H4 (cell line): ENCODE results near the gene CATSPER1. TPM values are rescaled to one million over a fixed set of nuclear protein-coding genes. Genes with fewer than 3 reads are reported as not detected.

ENCODE experiments used
- DNase-seq: peaks from one replicate; pipeline ENCODE4 v3.0.0-alpha.2; 2015; ENCODE audit warnings: low spot score
- total RNA-seq: library from RNA; depleted of rRNA; stranded (reverse); fragments of >200 nt; shearing (Covaris generic); gene quantifications from 2 replicates; pipeline ENCODE4 v1.2.3, GENCODE V29; 2014; rRNA removed

CATSPER1 gene
- total RNA-seq, 1 experiment from 2014 or later: 2.6 TPM

GRCh38 chr11:65968600-65969482 is 57.4 kb downstream of the CATSPER1 start:
- DNase-seq: no peak

- DNase-seq: no peak
These were observed 58.8 kb downstream of the CATSPER1 start for GRCh38 chr11:65967329-65967934.

Other genes with a start within 250 kb of the CATSPER1 start
- gene AP5B1, start 245.5 kb downstream of the CATSPER1 start, total RNA-seq: 4.6 and 6.1 TPM in 2 replicates
- not detected in 2 replicates for gene OVOL1, start 239.4 kb downstream of the CATSPER1 start, total RNA-seq
- gene SNX32, start 192.5 kb downstream of the CATSPER1 start, total RNA-seq: not detected in 2 replicates
- 1,250 and 1,621 TPM in 2 replicates for gene CFL1, start 168.3 kb downstream of the CATSPER1 start, total RNA-seq
- gene MUS81, start 166.0 kb downstream of the CATSPER1 start, total RNA-seq: 13.6 and 20.0 TPM in 2 replicates
- 0.33 and 3.9 TPM in 2 replicates for gene EFEMP2, start 153.7 kb downstream of the CATSPER1 start, total RNA-seq
- not detected in 2 replicates for gene CTSW, start 146.6 kb downstream of the CATSPER1 start, total RNA-seq
- gene FIBP, start 138.0 kb downstream of the CATSPER1 start, total RNA-seq: 175 and 231 TPM in 2 replicates
- 35.8 and 44.2 TPM in 2 replicates for gene CCDC85B, start 135.8 kb downstream of the CATSPER1 start, total RNA-seq
- 12.9 and 18.0 TPM in 2 replicates for gene FOSL1, start 126.1 kb downstream of the CATSPER1 start, total RNA-seq
- 13.4 and 14.3 TPM in 2 replicates for gene C11orf68, start 107.4 kb downstream of the CATSPER1 start, total RNA-seq
- gene DRAP1, start 107.1 kb downstream of the CATSPER1 start, total RNA-seq: 181 and 235 TPM in 2 replicates
- not detected in 2 replicates for gene TSGA10IP, start 81.0 kb downstream of the CATSPER1 start, total RNA-seq
- 43.3 and 43.4 TPM in 2 replicates for gene SART1, start 64.7 kb downstream of the CATSPER1 start, total RNA-seq
- 20.7 and 32.4 TPM in 2 replicates for gene EIF1AD, start 24.3 kb downstream of the CATSPER1 start, total RNA-seq
- gene BANF1, start 24.0 kb downstream of the CATSPER1 start, total RNA-seq: 31.5 and 85.2 TPM in 2 replicates
- gene CST6, start 14.5 kb downstream of the CATSPER1 start, total RNA-seq: not detected in 2 replicates
- gene GAL3ST3, start 22.7 kb upstream of the CATSPER1 start, total RNA-seq: not detected in 2 replicates
- gene SF3B2, start 25.9 kb upstream of the CATSPER1 start, total RNA-seq: 135 and 140 TPM in 2 replicates
- 7.6 and 8.9 TPM in 2 replicates for gene PACS1, start 43.8 kb upstream of the CATSPER1 start, total RNA-seq
- gene KLC2, start 231.2 kb upstream of the CATSPER1 start, total RNA-seq: 9.0 and 15.1 TPM in 2 replicates
- 98.6 and 111 TPM in 2 replicates for gene RAB1B, start 242.2 kb upstream of the CATSPER1 start, total RNA-seq